ENCODE measurements around the gene TNFSF10.

Gene TNFSF10

DNA sequence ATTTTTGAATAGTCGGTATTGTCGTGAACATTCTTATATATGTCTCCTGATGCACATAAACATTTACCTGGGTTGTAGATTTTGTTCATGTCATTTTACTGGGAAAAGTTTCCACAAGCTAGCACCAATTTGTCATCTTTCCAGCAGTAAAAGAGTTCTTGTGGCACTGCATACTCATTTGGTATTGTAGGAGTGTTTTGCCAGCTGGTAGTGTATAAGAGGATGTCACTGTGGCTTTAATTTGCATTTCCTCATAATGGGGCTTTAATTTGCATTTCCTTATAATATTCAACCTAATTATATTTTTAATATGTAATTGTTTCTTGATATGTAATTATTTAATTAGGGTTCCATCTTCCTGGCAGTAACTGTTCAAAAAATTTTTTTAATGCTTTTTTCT, 21.2 kb upstream of the TNFSF10 start:
- no peak for DNase-seq (ENCODE audit: low read depth in 2 of 2)
- TF ChIP-seq, protein P1, sequence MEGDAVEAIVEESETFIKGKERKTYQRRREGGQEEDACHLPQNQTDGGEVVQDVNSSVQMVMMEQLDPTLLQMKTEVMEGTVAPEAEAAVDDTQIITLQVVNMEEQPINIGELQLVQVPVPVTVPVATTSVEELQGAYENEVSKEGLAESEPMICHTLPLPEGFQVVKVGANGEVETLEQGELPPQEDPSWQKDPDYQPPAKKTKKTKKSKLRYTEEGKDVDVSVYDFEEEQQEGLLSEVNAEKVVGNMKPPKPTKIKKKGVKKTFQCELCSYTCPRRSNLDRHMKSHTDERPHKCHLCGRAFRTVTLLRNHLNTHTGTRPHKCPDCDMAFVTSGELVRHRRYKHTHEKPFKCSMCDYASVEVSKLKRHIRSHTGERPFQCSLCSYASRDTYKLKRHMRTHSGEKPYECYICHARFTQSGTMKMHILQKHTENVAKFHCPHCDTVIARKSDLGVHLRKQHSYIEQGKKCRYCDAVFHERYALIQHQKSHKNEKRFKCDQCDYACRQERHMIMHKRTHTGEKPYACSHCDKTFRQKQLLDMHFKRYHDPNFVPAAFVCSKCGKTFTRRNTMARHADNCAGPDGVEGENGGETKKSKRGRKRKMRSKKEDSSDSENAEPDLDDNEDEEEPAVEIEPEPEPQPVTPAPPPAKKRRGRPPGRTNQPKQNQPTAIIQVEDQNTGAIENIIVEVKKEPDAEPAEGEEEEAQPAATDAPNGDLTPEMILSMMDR (IDR thresholded peaks at IDR 0.05; ENCODE audit: low read depth, low read length): no peak
- H3K4me3 ChIP-seq (replicated peaks in 1 of 2; ENCODE audit: low read depth in 2 of 2, low read length in 2 of 2): no peak overlapping the region

- no peak for DNase-seq (ENCODE audit: low read depth in 2 of 2)
- H3K4me3 ChIP-seq (replicated peaks in 1 of 2; ENCODE audit: low read depth in 2 of 2, low read length in 2 of 2): no peak overlapping the region
- TF ChIP-seq, protein P1 (IDR thresholded peaks at IDR 0.05; ENCODE audit: low read depth, low read length): no peak
These were observed 20.7 kb upstream of the TNFSF10 start for GRCh38 chr3:172543884-172544283.

GRCh38 chr3:172543419-172543818, 20.2 kb upstream of the TNFSF10 start:
- no peak overlapping the region for H3K4me3 ChIP-seq (replicated peaks in 1 of 2; ENCODE audit: low read depth in 2 of 2, low read length in 2 of 2)
- DNase-seq (ENCODE audit: low read depth in 2 of 2): no peak
- TF ChIP-seq, protein P1 (IDR thresholded peaks at IDR 0.05; ENCODE audit: low read depth, low read length): no peak

- DNase-seq (ENCODE audit: low read depth in 2 of 2): no peak
- TF ChIP-seq, protein P1 (IDR thresholded peaks at IDR 0.05; ENCODE audit: low read depth, low read length): no peak
- H3K4me3 ChIP-seq (replicated peaks in 1 of 2; ENCODE audit: low read depth in 2 of 2, low read length in 2 of 2): no peak overlapping the region
These were observed 19.8 kb upstream of the TNFSF10 start for GRCh38 chr3:172542999-172543398.

GRCh38 chr3:172541945-172542488, 18.8 kb upstream of the TNFSF10 start:
- H3K4me3 ChIP-seq (replicated peaks in 1 of 2; ENCODE audit: low read depth in 2 of 2, low read length in 2 of 2): no peak overlapping the region
- TF ChIP-seq, protein P1 (IDR thresholded peaks at IDR 0.05; ENCODE audit: low read depth, low read length): no peak
- DNase-seq (ENCODE audit: low read depth in 2 of 2): no peak

DNA sequence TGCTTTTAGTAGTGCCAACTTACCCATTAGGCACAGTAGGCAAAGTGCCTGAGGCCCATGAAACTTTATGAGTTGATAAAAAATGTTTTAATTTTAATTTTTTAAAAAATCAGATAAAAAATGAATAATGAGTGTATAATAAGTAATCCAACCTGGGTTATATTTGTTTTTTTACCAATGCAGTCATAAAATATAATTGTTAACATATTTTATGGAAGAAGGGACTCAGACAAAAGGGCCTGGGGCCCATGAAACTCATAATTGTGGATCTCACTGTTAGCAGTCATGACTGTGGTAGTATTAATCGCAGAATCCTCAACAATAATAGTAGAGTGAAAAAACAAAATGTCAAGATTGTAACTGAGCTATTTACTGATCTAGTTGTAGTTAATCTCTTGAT, 16.8 kb upstream of the TNFSF10 start:
- no peak for DNase-seq (ENCODE audit: low read depth in 2 of 2)
- TF ChIP-seq, protein P1 (IDR thresholded peaks at IDR 0.05; ENCODE audit: low read depth, low read length): no peak
- no peak overlapping the region for H3K4me3 ChIP-seq (replicated peaks in 1 of 2; ENCODE audit: low read depth in 2 of 2, low read length in 2 of 2)

- TF ChIP-seq, protein P1 (IDR thresholded peaks at IDR 0.05; ENCODE audit: low read depth, low read length): no peak
- no peak overlapping the region for H3K4me3 ChIP-seq (replicated peaks in 1 of 2; ENCODE audit: low read depth in 2 of 2, low read length in 2 of 2)
- DNase-seq (ENCODE audit: low read depth in 2 of 2): no peak
These were observed 16.0 kb upstream of the TNFSF10 start for GRCh38 chr3:172539273-172539672.
